HepG2 (cell line): Measurements from ENCODE around the gene ZNF500. TPM values are rescaled to one million over a fixed set of nuclear protein-coding genes. Genes with fewer than 3 reads are reported as not detected.
A peak's percentile ranks its signal among the peaks of the same experiment; 100 is the strongest.

Experiments
- BCL6 ChIP-seq: IDR thresholded peaks from 2 replicates; pipeline ENCODE4 v1.6.1; 2016; ENCODE audit warnings: missing genetic modification reagents, missing compliant biosample characterization
- CC2D1A ChIP-seq: sonication (generic); formaldehyde crosslinking; IDR thresholded peaks from 2 replicates; pipeline ENCODE4 v1.8.1; 2023; ENCODE audit warnings: mild to moderate bottlenecking, missing genetic modification reagents
- FOSL1 ChIP-seq: sonication (generic); formaldehyde crosslinking; IDR thresholded peaks from 2 replicates; pipeline ENCODE4 v1.9.0; 2021; ENCODE audit warnings: missing genetic modification reagents, borderline replicate concordance
- FOXA3 ChIP-seq: IDR thresholded peaks from 2 replicates; pipeline ENCODE4 v1.6.1; 2016; ENCODE audit warnings: missing genetic modification reagents, missing compliant biosample characterization
- GFI1 ChIP-seq: sonication (generic); formaldehyde crosslinking; IDR thresholded peaks from 2 replicates; pipeline ENCODE4 v1.5.0; 2020; ENCODE audit warnings: missing genetic modification reagents, mild to moderate bottlenecking, borderline replicate concordance
- HMG20B ChIP-seq: conservative IDR thresholded peaks from 2 replicates; pipeline ENCODE4 v1.6.1; 2016; ENCODE audit warnings: missing genetic modification reagents, missing compliant biosample characterization
- IRF2 ChIP-seq: IDR thresholded peaks from 2 replicates; pipeline ENCODE4 v1.6.1; 2018; ENCODE audit warnings: missing genetic modification reagents, missing compliant biosample characterization
- MEIS1 ChIP-seq: sonication (generic); formaldehyde crosslinking; IDR thresholded peaks from 2 replicates; pipeline ENCODE4 v1.9.0; 2021; ENCODE audit warnings: mild to moderate bottlenecking, missing genetic modification reagents, moderate library complexity, borderline replicate concordance
- PAF1 ChIP-seq: IDR thresholded peaks from 2 replicates; pipeline ENCODE4 v1.6.1; 2016; ENCODE audit warnings: missing genetic modification reagents, missing compliant biosample characterization
- PAX8 ChIP-seq: sonication (generic); formaldehyde crosslinking; IDR thresholded peaks from 2 replicates; pipeline ENCODE4 v1.8.0; 2022; ENCODE audit warnings: mild to moderate bottlenecking, missing genetic modification reagents, borderline replicate concordance
- REL ChIP-seq: sonication (generic); formaldehyde crosslinking; conservative IDR thresholded peaks from 2 replicates; pipeline ENCODE4 v1.8.0; 2022; ENCODE audit warnings: mild to moderate bottlenecking, missing genetic modification reagents, moderate library complexity
- RFXANK ChIP-seq: IDR thresholded peaks from 2 replicates; pipeline ENCODE4 v1.6.1; 2016
- TCF7L2 ChIP-seq: IDR thresholded peaks from 2 replicates; pipeline ENCODE4 v1.6.1; 2011; ENCODE audit warnings: mild to moderate bottlenecking, low read depth, low read length, moderate library complexity
- ZNF12 ChIP-seq: sonication (generic); formaldehyde crosslinking; IDR thresholded peaks from 2 replicates; pipeline ENCODE4 v1.5.0; 2020; ENCODE audit warnings: missing genetic modification reagents
- ZNF296 ChIP-seq: sonication (generic); formaldehyde crosslinking; conservative IDR thresholded peaks from 2 replicates; pipeline ENCODE4 v1.5.0; 2020; ENCODE audit warnings: mild to moderate bottlenecking, missing genetic modification reagents
- polyA plus RNA-seq, 8 experiments: library from polyadenylated mRNA; depleted of rRNA in 3 of 8; stranded (reverse) in 7 of 8; unstranded in 1 of 8; fragments of >200 nt; fragmentation: Illumina TruSeq in 4 of 8; extraction: Trizol in 4 of 8; gene quantifications; 2 replicates each; pipeline versions ENCODE4 v1.2.1 to v1.2.3, GENCODE V29; 2011 to 2016; ENCODE audit warnings: low read depth in 4 of 8, missing spikeins in 1 of 8, mixed read lengths in 1 of 8; ENCODE audit not compliant: insufficient read depth in 1 of 8
- total RNA-seq, 5 experiments: library from RNA; depleted of rRNA; stranded (reverse); fragments of >200 nt; fragmentation: Illumina TruSeq; extraction: Trizol; gene quantifications; 2 replicates each; pipeline ENCODE4 v1.2.3, GENCODE V29; 2016; ENCODE audit warnings: low read depth in 1 of 5
- TF ChIP-seq, protein P1 (sequence below): IDR thresholded peaks from 2 replicates; pipeline ENCODE4 v1.6.1; 2016; ENCODE audit warnings: low read depth, missing genetic modification reagents, missing compliant biosample characterization
- TF ChIP-seq, protein P2 (sequence below): sonication (generic); formaldehyde crosslinking; IDR thresholded peaks from 2 replicates; pipeline ENCODE4 v1.4.0; 2020; ENCODE audit warnings: missing genetic modification reagents
- TF ChIP-seq, protein P3 (sequence below), 2 experiments: sonication (generic) in 1 of 2; formaldehyde crosslinking in 1 of 2; IDR thresholded peaks; 2 replicates each; pipeline versions ENCODE4 v1.4.0 to v1.6.1; 2016 to 2020; ENCODE audit warnings: borderline replicate concordance in 1 of 2, low read depth in 1 of 2, mild to moderate bottlenecking in 1 of 2, missing genetic modification reagents in 1 of 2

The ZNF500 gene
- total and polyA plus RNA-seq, 2 of the 13 experiments (the other 11 are each of a cell fraction or from before 2014, with no cell fraction given) = 6.1 to 12.2 TPM

GRCh38 chr16:4766875-4767628 lies at the start of gene ZNF500 (continued):
- TF ChIP-seq, protein P1, sequence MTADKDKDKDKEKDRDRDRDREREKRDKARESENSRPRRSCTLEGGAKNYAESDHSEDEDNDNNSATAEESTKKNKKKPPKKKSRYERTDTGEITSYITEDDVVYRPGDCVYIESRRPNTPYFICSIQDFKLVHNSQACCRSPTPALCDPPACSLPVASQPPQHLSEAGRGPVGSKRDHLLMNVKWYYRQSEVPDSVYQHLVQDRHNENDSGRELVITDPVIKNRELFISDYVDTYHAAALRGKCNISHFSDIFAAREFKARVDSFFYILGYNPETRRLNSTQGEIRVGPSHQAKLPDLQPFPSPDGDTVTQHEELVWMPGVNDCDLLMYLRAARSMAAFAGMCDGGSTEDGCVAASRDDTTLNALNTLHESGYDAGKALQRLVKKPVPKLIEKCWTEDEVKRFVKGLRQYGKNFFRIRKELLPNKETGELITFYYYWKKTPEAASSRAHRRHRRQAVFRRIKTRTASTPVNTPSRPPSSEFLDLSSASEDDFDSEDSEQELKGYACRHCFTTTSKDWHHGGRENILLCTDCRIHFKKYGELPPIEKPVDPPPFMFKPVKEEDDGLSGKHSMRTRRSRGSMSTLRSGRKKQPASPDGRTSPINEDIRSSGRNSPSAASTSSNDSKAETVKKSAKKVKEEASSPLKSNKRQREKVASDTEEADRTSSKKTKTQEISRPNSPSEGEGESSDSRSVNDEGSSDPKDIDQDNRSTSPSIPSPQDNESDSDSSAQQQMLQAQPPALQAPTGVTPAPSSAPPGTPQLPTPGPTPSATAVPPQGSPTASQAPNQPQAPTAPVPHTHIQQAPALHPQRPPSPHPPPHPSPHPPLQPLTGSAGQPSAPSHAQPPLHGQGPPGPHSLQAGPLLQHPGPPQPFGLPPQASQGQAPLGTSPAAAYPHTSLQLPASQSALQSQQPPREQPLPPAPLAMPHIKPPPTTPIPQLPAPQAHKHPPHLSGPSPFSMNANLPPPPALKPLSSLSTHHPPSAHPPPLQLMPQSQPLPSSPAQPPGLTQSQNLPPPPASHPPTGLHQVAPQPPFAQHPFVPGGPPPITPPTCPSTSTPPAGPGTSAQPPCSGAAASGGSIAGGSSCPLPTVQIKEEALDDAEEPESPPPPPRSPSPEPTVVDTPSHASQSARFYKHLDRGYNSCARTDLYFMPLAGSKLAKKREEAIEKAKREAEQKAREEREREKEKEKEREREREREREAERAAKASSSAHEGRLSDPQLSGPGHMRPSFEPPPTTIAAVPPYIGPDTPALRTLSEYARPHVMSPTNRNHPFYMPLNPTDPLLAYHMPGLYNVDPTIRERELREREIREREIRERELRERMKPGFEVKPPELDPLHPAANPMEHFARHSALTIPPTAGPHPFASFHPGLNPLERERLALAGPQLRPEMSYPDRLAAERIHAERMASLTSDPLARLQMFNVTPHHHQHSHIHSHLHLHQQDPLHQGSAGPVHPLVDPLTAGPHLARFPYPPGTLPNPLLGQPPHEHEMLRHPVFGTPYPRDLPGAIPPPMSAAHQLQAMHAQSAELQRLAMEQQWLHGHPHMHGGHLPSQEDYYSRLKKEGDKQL (CRISPR knock-in tag) = no peak
- TF ChIP-seq ZNF296 (no peak), HMG20B (CRISPR knock-in tag) (no peak; the same call in 1 of the 2 replicates), PAX8 (CRISPR knock-in tag) (no peak), RFXANK (CRISPR knock-in tag) (no peak), ZNF12 (CRISPR knock-in tag) (0 out of 2 replicates have a peak, but pooled peaks have one; percentile 11), MEIS1 (CRISPR knock-in tag) (no peak), FOXA3 (CRISPR knock-in tag) (peak; percentile 25; the same call in 1 of the 2 replicates), BCL6 (CRISPR knock-in tag) (peak; percentile 45; the same call in 1 of the 2 replicates), GFI1 (peak; percentile 54; the same call in 1 of the 2 replicates), REL (CRISPR knock-in tag) (no peak), IRF2 (CRISPR knock-in tag) (peak; percentile 95), PAF1 (CRISPR knock-in tag) (no peak), TCF7L2 (no peak), FOSL1 (CRISPR knock-in tag) (no peak), CC2D1A (CRISPR knock-in tag) (no peak)
- TF ChIP-seq, protein P2, sequence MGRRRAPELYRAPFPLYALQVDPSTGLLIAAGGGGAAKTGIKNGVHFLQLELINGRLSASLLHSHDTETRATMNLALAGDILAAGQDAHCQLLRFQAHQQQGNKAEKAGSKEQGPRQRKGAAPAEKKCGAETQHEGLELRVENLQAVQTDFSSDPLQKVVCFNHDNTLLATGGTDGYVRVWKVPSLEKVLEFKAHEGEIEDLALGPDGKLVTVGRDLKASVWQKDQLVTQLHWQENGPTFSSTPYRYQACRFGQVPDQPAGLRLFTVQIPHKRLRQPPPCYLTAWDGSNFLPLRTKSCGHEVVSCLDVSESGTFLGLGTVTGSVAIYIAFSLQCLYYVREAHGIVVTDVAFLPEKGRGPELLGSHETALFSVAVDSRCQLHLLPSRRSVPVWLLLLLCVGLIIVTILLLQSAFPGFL (CRISPR knock-in tag) = no peak
- TF ChIP-seq, protein P3, sequence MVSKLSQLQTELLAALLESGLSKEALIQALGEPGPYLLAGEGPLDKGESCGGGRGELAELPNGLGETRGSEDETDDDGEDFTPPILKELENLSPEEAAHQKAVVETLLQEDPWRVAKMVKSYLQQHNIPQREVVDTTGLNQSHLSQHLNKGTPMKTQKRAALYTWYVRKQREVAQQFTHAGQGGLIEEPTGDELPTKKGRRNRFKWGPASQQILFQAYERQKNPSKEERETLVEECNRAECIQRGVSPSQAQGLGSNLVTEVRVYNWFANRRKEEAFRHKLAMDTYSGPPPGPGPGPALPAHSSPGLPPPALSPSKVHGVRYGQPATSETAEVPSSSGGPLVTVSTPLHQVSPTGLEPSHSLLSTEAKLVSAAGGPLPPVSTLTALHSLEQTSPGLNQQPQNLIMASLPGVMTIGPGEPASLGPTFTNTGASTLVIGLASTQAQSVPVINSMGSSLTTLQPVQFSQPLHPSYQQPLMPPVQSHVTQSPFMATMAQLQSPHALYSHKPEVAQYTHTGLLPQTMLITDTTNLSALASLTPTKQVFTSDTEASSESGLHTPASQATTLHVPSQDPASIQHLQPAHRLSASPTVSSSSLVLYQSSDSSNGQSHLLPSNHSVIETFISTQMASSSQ (IDR thresholded peaks at IDR 0.05; ENCODE audit: low read depth) = 0 out of 2 replicates have a peak, but pooled peaks have one; percentile 25
- TF ChIP-seq, protein P3 (CRISPR knock-in tag; IDR thresholded peaks at IDR 0.05; ENCODE audit: borderline replicate concordance) = 0 out of 2 replicates have a peak, but pooled peaks have one; percentile 47
